Keratinocyte (primary cell): ENCODE measurements around the gene ARHGAP10.

Experiments used
- EZH2 ChIP-seq: IDR thresholded peaks from one replicate; pipeline ENCODE4 v1.6.1; 2012; ENCODE audit warnings: inconsistent platforms, mild to moderate bottlenecking, low read length, moderate library complexity
- TF ChIP-seq, protein P1 (sequence below), 3 experiments: IDR thresholded peaks in 1 of 3; conservative IDR thresholded peaks in 1 of 3; optimal IDR thresholded peaks in 1 of 3; 2 replicates in 2 of 3; 3 replicates in 1 of 3; pipeline versions ENCODE3 to v1.5.1; 2011; ENCODE audit warnings: low read length in 3 of 3, mild to moderate bottlenecking in 3 of 3, moderate library complexity in 2 of 3, control low read depth in 1 of 3, inconsistent platforms in 1 of 3; ENCODE audit not compliant: insufficient read depth in 2 of 3; ENCODE audit errors: extremely low read depth in 1 of 3

DNA sequence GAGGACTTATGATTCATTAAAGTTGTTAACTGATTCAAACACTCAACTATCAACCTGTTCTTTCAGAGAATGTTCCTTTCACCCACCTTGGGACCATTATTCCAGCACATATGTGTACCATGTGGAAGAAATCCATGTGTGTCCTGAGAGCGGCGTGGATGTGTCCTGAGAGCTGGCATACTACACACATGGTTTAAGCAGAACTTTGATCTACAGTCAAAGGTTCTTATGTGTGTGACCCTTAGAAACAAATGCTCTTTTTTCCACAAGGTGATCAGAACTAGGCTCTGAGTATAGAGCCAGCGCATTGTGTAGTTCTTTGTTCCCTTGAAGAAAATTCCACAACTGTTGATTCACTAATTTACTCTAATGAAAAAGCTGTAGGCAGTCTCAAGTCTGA lies 378.3 kb downstream of the ARHGAP10 start:
- TF ChIP-seq, protein P1, sequence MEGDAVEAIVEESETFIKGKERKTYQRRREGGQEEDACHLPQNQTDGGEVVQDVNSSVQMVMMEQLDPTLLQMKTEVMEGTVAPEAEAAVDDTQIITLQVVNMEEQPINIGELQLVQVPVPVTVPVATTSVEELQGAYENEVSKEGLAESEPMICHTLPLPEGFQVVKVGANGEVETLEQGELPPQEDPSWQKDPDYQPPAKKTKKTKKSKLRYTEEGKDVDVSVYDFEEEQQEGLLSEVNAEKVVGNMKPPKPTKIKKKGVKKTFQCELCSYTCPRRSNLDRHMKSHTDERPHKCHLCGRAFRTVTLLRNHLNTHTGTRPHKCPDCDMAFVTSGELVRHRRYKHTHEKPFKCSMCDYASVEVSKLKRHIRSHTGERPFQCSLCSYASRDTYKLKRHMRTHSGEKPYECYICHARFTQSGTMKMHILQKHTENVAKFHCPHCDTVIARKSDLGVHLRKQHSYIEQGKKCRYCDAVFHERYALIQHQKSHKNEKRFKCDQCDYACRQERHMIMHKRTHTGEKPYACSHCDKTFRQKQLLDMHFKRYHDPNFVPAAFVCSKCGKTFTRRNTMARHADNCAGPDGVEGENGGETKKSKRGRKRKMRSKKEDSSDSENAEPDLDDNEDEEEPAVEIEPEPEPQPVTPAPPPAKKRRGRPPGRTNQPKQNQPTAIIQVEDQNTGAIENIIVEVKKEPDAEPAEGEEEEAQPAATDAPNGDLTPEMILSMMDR (optimal IDR thresholded peaks at IDR 0.05 in 1 of 3, IDR thresholded peaks at IDR 0.05 in 1 of 3, conservative IDR thresholded peaks at IDR 0.05 in 1 of 3; ENCODE audit: extremely low read depth in 1 of 3, insufficient read depth in 2 of 3, low read length in 3 of 3) = no peak
- no peak for TF ChIP-seq EZH2
